ENCODE measurements around the gene UGT1A3.

Gene UGT1A3

DNA sequence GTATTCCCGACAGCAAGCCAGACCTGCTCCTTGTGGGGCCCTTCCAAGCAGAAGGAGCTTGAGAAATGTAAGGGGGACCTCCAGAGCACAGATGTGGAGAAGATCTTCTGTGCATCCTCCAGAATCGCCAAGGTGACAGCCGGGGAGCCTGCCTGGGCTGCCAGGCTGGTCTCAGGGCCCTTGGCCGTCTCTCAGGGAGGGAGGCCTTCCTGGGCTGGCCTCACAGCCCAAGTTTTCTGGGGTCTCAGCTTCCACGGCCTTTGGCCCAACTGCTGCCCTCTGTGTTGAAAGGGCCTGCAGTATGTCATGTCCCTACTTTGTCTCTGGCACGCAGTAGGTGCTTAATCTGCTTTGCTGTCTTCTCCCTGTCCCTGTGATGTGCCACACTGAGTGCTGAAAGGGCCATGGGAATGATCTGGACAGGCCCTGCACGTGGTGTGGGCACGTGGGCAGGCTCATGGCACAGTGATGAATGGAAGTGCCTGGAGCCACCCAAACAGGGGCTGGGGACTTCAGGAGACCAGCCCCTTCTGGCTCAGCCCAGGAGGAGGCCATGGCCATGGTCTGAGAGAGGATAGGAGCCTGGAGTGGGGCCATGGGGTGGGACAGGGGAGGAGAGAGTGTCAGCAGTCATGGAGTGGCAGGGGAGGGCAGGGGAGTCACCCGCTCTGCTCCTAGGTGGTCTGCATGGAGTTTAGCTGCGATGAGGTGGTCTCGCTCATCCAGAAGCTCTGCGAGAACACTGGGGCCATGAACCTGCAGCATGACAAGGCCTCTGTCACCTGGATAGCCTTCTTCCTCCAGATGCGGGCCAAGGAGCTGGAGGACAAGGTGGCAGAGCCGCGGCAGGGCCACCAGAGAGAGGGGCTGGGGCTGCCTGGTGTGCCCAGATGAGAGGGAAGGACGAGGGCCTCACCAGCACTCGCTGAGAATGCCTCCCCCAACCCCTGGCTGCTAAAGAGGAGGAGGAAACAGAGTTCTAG is 90.1 kb downstream of the UGT1A3 start:
- TF ChIP-seq, protein P1, sequence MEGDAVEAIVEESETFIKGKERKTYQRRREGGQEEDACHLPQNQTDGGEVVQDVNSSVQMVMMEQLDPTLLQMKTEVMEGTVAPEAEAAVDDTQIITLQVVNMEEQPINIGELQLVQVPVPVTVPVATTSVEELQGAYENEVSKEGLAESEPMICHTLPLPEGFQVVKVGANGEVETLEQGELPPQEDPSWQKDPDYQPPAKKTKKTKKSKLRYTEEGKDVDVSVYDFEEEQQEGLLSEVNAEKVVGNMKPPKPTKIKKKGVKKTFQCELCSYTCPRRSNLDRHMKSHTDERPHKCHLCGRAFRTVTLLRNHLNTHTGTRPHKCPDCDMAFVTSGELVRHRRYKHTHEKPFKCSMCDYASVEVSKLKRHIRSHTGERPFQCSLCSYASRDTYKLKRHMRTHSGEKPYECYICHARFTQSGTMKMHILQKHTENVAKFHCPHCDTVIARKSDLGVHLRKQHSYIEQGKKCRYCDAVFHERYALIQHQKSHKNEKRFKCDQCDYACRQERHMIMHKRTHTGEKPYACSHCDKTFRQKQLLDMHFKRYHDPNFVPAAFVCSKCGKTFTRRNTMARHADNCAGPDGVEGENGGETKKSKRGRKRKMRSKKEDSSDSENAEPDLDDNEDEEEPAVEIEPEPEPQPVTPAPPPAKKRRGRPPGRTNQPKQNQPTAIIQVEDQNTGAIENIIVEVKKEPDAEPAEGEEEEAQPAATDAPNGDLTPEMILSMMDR (IDR thresholded peaks at IDR 0.05; ENCODE audit: control insufficient read depth, insufficient read depth, low read depth, low read length, missing control alignments) = no peak
- no peak for DNase-seq (ENCODE audit: low read depth)
- no peak overlapping the region for H3K4me3 ChIP-seq (ENCODE audit: control insufficient read depth, low read depth, low read length)

DNA sequence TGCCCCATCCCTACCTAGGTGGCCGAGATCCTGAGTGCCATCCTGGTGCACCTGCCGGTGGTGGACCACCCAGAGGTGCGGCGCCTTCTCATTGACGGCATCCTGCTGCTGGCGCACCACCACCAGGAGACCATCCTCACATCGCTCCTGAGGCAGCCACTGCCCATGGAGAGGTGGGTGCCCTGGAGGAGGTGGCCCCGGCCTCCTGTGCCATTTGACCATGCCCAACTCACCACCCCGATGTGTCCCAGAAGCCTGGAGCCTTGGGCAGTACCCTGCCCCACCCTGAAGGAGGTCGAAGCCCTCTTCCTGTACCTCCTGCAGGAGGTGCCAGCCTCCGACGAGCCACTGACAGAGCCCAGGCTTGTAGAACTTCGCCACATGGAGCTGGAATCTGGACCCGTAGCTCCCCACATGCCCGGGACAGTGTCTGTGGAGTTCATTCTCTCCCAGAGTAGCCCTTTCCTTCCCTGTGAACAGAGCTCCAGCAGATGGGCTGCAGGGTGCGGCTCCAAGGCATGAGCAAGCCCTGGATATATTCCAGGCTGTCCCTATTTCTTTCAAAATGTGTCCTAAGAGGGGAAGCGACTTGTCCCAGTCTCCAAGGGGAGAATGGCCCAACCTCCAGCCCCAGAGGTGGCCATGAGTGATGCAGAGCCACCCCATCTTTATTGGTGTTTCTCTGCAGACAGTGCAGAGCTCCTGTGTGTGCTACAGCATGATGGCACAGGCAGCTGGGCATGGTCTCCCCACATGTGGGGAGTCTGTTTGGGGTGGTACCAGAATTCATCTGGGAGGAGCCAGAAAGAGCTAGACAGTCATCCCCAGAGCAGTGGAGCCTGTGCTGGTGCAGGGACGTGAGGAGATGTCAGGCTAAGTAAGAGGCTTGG is 91.3 kb downstream of the UGT1A3 start:
- no peak for DNase-seq (ENCODE audit: low read depth)
- TF ChIP-seq, protein P1 (IDR thresholded peaks at IDR 0.05; ENCODE audit: control insufficient read depth, insufficient read depth, low read depth, low read length, missing control alignments) = no peak
- no peak overlapping the region for H3K4me3 ChIP-seq (ENCODE audit: control insufficient read depth, low read depth, low read length)

DNA sequence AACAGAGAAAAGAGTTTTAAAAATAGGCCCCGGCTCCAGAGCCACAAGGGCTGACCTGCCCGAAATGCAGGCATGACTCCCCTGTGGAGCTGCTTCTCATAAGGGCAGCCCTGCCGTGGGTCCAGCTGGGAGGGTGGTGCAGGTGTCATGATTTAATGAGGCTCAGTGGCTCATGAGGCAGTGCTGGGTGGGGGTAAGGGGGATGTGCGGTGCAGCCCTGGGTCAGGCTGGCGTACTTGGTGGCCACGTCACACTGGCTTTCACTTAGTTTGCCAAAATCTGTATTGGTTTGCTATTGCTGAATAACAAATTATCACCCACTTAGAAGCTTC is 91.9 kb downstream of the UGT1A3 start:
- no peak for DNase-seq (ENCODE audit: low read depth)
- TF ChIP-seq, protein P1 (IDR thresholded peaks at IDR 0.05; ENCODE audit: control insufficient read depth, insufficient read depth, low read depth, low read length, missing control alignments) = no peak

DNA sequence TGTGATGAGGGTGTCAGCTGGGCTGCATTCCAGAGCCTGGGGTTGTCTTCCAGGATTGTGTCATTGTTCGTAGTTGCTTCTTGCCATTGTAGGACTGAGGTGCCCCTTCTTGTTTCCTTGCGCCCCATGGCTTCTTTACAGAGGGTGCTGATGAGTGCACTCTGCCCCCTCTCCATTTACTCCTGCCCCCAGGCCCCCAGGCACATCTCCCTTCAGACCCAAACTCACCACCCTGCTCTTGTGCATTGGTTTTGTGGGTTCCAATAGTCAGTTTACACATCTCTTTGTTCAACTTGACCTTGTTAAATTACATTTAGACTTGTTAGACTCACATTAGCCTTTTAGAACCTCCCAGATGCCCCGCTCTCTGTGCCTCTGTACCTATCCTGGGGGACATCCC is 92.4 kb downstream of the UGT1A3 start:
- TF ChIP-seq, protein P1 (IDR thresholded peaks at IDR 0.05; ENCODE audit: control insufficient read depth, insufficient read depth, low read depth, low read length, missing control alignments) = no peak
- DNase-seq (ENCODE audit: low read depth) = no peak
- no peak overlapping the region for H3K4me3 ChIP-seq (ENCODE audit: control insufficient read depth, low read depth, low read length)

More for the DNA sequence above, 91.9 kb downstream of the UGT1A3 start:
- H3K4me3 ChIP-seq (ENCODE audit: control insufficient read depth, low read depth, low read length) = no peak overlapping the region

DNA sequence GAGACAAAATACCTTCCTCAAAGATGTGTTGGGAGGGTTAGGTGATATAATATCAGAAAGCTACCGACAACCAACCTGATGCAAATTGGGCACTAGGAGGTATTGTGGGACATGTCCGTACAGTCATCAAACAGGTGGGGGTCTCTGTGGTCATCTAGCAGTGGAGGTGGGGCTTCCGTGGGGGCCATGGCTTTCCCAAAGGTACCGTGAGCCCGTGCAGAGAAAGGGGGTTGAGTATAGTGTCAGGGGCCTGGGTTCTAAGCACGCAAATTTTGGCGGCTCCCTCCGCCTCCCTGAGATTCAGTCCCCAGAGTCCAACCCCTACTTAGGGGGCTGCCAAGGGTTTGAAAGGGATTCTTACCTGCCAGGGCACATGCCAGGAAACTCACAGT is 92.9 kb downstream of the UGT1A3 start:
- TF ChIP-seq, protein P1 (IDR thresholded peaks at IDR 0.05; ENCODE audit: control insufficient read depth, insufficient read depth, low read depth, low read length, missing control alignments) = no peak
- no peak overlapping the region for H3K4me3 ChIP-seq (ENCODE audit: control insufficient read depth, low read depth, low read length)
- DNase-seq (ENCODE audit: low read depth) = no peak

DNA sequence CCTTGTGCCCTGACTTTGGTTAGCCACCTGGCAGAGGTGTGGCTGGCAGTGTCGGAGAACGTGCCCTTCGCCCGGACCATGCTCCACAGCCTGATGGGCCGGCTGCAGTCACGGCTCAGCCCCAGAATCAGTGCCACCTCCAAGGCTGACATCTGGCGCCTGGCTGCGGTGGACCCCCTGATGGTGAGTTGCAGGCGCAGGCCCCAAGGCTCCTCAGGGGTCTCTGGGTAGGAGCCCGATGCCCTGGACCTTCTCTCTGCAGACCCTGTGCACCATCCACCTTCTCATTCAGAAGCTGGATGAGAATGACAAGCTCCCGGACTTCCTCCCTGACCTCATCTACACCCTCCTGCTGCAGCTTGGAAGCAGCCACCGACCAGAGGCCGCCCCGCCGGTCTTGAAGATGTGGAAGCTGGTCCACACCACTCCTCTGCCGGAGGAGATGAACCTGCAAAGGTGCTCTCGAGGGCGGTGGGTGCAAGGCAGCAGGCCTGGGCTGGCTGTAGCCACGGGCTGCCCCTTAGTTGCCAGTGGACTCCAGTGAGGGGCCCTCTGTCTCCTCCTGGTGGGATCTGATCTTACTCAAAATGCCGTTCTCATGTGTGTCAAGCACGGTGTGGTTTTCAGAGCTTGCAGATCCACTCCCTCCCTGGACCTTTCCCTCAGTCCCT is 93.4 kb downstream of the UGT1A3 start:
- no peak for DNase-seq (ENCODE audit: low read depth)
- TF ChIP-seq, protein P1 (IDR thresholded peaks at IDR 0.05; ENCODE audit: control insufficient read depth, insufficient read depth, low read depth, low read length, missing control alignments) = no peak

More for the DNA sequence above, 93.4 kb downstream of the UGT1A3 start:
- H3K4me3 ChIP-seq (ENCODE audit: control insufficient read depth, low read depth, low read length) = no peak overlapping the region
